ENCODE data around the gene PHF3.
A peak's percentile ranks its signal among the peaks of the same experiment; 100 is the strongest.

PHF3 gene

DNA sequence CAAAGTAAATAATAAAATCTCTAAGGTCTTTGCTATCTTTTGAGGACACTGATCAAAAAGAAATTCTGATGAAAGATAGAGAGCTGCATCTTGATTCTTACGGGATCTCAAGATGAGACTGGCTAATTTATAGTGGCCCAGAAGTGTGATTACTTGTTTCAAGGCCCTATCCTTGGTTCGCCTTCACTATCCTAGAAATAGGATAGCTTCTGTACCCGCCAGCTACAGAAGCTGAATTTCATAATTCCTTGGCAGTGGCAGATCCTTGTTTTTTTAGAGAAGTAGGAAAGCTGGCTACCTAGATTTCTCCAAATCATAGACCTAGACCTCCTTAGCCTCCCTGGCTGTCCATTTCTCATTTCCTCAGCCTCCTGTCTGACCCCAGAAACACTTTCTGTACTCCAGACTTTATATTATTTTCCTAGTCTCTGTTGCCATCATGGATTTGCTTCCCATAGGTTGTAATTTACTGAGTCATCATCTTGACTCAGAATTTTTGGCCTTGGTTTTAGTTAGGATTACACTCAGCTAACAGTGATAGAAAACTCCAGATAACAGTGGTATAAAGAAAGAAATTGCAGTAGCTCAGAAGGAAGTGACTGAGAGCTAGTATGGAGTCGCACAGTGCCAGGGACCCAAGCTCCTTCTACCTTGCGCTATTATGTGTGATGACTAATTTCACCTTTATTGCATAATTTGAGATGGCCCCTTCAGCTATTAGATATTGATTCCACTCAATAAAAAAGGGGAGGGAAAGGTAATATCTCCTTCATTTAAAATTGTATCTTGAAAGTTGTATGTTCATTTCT is 27.7 kb downstream of the PHF3 start:
- DNase-seq (ENCODE audit: low spot score in 2 of 2): no peak
- in situ Hi-C loops (cut with MboI; ENCODE audit: low sequenced_read_pairs): no loop called here

DNA sequence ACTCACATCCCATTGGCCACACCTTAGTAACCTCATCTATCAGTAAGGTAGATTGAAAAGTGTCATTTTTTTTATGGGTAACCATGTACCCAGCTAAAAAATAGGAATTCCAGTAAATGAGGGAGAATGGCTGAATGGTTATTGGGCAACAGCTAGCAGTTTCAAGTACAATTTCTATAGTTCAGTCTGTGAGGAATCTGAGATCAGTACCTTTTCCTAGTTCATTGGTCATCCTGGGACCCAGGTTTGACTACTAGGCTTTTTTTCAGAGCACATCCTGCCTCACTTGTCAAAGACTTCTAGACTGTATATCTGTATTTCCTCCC is 28.3 kb downstream of the PHF3 start:
- in situ Hi-C loops (cut with MboI; ENCODE audit: low sequenced_read_pairs): no loop called here
- no peak overlapping the region for H3K4me3 ChIP-seq
- no peaks in the 10 kb centered on the region; the same call in 1 of the 2 replicates for H3K36me3 ChIP-seq (replicated peaks)
- no peaks in the 10 kb centered on the region for H3K4me1 ChIP-seq
- H3K27me3 ChIP-seq (ENCODE audit: low read depth): no peaks in the 10 kb centered on the region
- DNase-seq (ENCODE audit: low spot score in 2 of 2): no peak
- no peaks in the 10 kb centered on the region for H3K9me3 ChIP-seq

More for the DNA sequence above, 27.7 kb downstream of the PHF3 start:
- Histone ChIP-seq H3K27me3 (ENCODE audit: low read depth) (no peaks in the 10 kb centered on the region), H3K36me3 (replicated peaks) (no peaks in the 10 kb centered on the region; the same call in 1 of the 2 replicates), H3K9me3 (no peaks in the 10 kb centered on the region), H3K4me1 (no peaks in the 10 kb centered on the region), H3K4me3 (no peak overlapping the region)

DNA sequence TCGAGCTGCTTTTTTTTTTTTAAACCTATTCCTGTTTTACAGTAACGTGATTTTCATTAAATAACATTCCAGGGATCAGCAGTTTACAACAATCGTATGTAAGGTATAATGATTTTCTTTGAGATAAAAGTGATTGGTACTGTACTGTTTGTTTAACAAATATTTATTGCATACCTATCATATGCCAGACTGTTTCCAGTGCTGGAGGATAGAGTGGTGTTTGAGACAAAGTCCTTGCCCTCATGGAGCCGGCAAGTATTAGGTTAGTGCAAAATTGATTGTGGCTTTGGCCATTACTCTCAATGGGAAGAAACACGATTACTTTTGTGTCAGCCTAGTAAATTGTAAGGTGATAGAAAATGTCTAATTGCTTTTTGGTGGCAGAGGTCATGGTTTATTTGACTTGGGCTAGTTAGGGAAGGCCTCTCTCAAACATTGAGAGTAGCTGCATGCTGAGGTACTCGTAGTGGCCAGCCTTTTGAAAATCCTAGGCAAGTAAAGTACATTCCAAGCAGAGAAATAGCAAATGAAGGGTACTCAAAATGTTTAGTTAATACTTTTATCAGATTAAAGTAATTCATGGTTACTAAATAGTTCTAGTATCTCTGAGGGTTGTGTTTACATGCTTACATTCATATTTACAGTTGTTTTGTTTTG is 35.6 kb downstream of the PHF3 start:
- Histone ChIP-seq H3K4me3 (no peak overlapping the region), H3K27me3 (ENCODE audit: low read depth) (no peaks in the 10 kb centered on the region), H3K9me3 (no peaks in the 10 kb centered on the region), H3K4me1 (peaks cover 10% of the 10 kb centered on the region), H3K36me3 (replicated peaks) (no peaks in the 10 kb centered on the region; the same call in 1 of the 2 replicates)
- DNase-seq (ENCODE audit: low spot score in 2 of 2): no peak
- in situ Hi-C loops (cut with MboI; ENCODE audit: low sequenced_read_pairs): no loop called here

DNA sequence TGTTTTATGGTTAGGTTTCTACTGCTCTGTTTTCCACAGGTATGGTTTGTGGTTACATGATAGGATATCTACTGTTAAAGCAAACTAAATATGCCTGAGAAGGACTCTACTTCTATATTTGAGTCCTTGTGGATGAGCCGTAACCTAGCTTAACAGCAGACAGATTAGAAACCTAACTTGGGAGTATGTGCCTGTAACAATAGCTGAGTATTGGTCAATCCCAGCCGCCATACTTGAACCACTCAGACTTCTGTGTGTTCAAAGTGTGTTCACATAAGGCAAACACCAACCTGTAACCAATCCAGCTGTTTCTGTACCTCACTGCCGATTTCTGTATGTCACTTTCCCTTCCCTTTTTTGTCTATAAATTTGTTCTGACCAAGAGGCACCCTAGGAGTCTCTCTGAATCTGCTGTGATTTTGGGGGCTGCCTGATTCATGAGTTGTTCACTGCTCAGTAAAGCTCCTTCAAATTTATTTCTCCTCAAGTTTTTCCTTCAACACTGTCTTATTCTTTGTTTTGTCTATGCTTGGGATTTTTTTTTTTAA is 37.1 kb downstream of the PHF3 start:
- no peaks in the 10 kb centered on the region for H3K27me3 ChIP-seq (ENCODE audit: low read depth)
- no peaks in the 10 kb centered on the region; the same call in 1 of the 2 replicates for H3K36me3 ChIP-seq (replicated peaks)
- in situ Hi-C loops (cut with MboI; ENCODE audit: low sequenced_read_pairs): no loop called here
- DNase-seq (ENCODE audit: low spot score in 2 of 2): no peak
- H3K9me3 ChIP-seq: no peaks in the 10 kb centered on the region
- peaks cover 10% of the 10 kb centered on the region for H3K4me1 ChIP-seq
- no peak overlapping the region for H3K4me3 ChIP-seq

DNA sequence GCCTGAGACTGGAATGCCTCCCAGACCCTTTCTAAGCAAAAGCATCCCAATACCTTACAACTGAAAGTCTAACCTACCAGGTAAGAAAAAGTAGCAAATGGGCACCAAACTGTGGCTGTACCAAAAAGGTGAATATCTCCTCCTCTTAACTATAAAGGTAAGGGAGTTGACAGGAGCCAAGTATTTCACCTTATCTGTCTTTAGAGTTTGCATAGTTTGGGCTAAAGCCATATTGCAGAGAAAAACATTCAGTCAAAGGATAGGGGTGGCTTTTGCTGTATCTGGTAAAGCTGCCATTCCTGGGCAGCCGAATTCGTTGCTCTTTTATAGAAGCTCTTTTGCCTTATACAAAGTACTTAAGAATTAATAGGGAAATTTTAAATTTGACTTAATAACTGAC is 38.1 kb downstream of the PHF3 start:
- no peak overlapping the region for H3K4me3 ChIP-seq
- in situ Hi-C loops (cut with MboI; ENCODE audit: low sequenced_read_pairs): no loop called here
- DNase-seq (ENCODE audit: low spot score in 2 of 2): no peak
- no peaks in the 10 kb centered on the region for H3K27me3 ChIP-seq (ENCODE audit: low read depth)
- H3K4me1 ChIP-seq: peaks cover 10% of the 10 kb centered on the region
- no peaks in the 10 kb centered on the region; the same call in 1 of the 2 replicates for H3K36me3 ChIP-seq (replicated peaks)
- no peaks in the 10 kb centered on the region for H3K9me3 ChIP-seq

DNA sequence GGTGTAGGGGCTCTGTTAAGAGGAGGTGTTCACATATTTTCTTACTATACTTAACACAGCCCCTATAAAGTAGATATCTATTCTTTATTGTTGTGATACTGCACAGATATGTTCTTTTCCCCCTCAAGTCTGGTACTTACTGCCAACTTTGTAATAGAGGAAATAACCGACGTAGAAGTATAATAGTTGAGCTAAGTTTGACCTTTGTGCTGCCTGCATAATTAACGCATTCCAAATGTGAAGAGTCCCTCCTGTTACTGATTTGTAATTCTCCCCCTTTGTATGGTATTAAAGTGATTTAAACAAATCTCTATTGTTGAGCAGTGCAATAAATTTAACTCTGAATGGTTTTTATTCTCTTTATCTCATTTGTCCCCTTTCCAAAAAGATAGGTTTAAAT is 39.0 kb downstream of the PHF3 start:
- DNase-seq (ENCODE audit: low spot score in 2 of 2): peak in 1 of 2 experiments; percentile 66
- Histone ChIP-seq H3K9me3 (no peaks in the 10 kb centered on the region), H3K36me3 (replicated peaks) (peaks cover 2% of the 10 kb centered on the region; the same call in 1 of the 2 replicates), H3K4me3 (no peak overlapping the region), H3K27me3 (ENCODE audit: low read depth) (no peaks in the 10 kb centered on the region), H3K4me1 (peaks cover 10% of the 10 kb centered on the region)
- in situ Hi-C loops (cut with MboI; ENCODE audit: low sequenced_read_pairs): no loop called here

DNA sequence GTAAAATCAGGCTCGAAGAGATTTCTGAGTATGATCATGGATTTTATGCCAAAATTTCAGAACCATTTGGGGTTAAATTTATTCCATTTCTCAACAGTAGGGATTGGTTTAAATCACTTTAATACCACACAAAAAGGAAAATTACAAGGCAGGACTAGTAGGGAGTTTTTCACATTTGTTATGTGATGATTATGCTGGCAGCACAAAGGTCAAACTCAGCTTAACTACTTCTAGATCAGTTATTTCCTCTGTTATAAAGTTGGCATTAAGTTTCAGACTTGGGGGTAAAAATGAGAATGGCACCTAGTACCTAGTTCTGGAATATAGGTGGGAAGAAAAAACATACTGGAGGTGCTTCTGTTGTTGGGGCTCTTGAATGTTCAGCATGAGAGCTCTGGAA is 39.5 kb downstream of the PHF3 start:
- Histone ChIP-seq H3K27me3 (ENCODE audit: low read depth) (no peaks in the 10 kb centered on the region), H3K4me1 (peaks cover 10% of the 10 kb centered on the region), H3K4me3 (no peak overlapping the region), H3K36me3 (replicated peaks) (peaks cover 7% of the 10 kb centered on the region), H3K9me3 (no peaks in the 10 kb centered on the region)
- DNase-seq (ENCODE audit: low spot score in 2 of 2): no peak
- in situ Hi-C loops (cut with MboI; ENCODE audit: low sequenced_read_pairs): no loop called here

DNA sequence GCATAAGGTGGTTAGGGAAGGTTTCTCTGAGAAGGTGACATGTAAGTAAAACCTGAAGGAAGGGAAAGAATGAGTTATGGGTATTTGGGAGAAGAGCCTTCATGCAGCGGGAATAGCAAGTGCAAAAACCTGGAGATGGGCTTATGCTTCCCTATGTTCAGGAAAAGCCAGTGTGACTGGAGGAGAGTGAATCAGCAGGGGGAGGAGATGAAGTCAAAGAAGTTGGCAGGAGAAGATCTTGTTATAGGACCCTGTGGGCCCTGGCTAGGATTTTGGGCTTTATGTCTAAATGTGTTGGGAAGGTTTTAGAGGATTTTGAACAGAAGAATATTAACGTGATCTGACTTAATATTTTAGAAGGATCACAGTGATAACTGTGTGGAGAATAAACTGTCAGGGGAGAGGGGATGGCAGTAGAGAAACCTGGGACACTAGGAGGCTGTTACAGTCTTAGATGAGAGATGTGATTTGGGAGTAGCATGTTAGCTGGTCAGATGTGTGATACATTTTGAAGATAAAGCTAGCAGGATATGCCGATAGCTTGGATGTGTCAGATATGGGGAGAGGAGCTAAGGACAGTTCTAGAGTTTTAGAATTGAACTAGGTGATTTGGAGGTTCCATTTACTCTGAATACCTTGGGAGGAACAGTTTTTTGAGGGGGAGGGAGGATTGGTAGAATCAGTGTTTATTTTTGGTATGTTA is 41.0 kb downstream of the PHF3 start:
- in situ Hi-C loops (cut with MboI; ENCODE audit: low sequenced_read_pairs): no loop called here
- Histone ChIP-seq H3K27me3 (ENCODE audit: low read depth) (no peaks in the 10 kb centered on the region), H3K4me3 (no peak overlapping the region), H3K36me3 (replicated peaks) (peaks cover 7% of the 10 kb centered on the region), H3K4me1 (peaks cover 10% of the 10 kb centered on the region), H3K9me3 (no peaks in the 10 kb centered on the region)
- no peak for DNase-seq (ENCODE audit: low spot score in 2 of 2)

DNA sequence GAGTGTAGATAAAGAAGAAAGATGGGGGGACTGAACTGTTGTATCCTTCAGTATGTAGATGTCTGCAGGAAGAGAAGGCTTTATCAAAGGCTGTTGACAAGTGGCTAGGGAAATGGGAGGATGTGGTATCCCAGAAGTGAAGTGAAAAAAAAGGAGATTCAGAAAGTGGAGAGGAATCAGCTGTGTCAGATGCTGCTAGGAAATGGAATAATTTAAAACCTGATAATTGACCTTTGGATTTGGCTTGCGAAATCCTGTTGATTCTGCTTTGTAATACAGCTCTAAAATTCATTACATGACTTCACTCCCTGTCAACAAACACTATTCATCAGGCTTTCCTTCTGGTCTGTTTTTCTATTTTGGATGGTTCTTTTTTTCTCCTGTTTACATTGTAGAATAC is 41.7 kb downstream of the PHF3 start:
- H3K27me3 ChIP-seq (ENCODE audit: low read depth): no peaks in the 10 kb centered on the region
- no peaks in the 10 kb centered on the region for H3K9me3 ChIP-seq
- DNase-seq (ENCODE audit: low spot score in 2 of 2): no peak
- no peak overlapping the region for H3K4me3 ChIP-seq
- in situ Hi-C loops (cut with MboI; ENCODE audit: low sequenced_read_pairs): no loop called here
- peaks cover 7% of the 10 kb centered on the region for H3K36me3 ChIP-seq (replicated peaks)
- peaks cover 10% of the 10 kb centered on the region for H3K4me1 ChIP-seq

DNA sequence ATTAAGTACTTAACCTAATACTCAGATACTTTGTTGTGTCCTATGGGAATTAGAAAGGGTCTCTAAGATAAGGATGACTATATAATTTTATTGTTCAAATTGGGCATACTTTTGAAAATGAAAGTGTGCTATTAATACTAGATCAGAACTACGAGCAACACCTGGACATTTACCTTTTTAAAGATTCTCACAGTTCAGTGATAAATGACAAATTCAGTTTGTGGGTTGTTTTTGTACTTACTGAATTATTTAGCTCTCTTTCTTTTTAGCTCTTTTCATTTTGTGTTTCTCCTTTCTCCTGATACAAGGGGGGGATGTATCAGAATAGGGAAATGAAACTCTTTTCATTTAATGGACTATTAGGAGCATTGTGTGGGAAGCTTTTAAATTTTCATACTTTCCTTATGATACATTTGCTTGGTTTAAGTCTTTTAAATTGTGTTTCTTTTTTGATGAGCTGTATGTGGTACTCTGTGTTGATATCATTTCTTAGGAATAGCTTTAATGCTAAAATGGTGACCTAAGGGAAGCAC is 47.5 kb downstream of the PHF3 start:
- Histone ChIP-seq H3K36me3 (replicated peaks) (peaks cover 22% of the 10 kb centered on the region), H3K27me3 (ENCODE audit: low read depth) (no peaks in the 10 kb centered on the region), H3K9me3 (no peaks in the 10 kb centered on the region), H3K4me3 (no peak overlapping the region), H3K4me1 (no peaks in the 10 kb centered on the region)
- in situ Hi-C loops (cut with MboI; ENCODE audit: low sequenced_read_pairs): no loop called here
- DNase-seq (ENCODE audit: low spot score in 2 of 2): no peak

DNA sequence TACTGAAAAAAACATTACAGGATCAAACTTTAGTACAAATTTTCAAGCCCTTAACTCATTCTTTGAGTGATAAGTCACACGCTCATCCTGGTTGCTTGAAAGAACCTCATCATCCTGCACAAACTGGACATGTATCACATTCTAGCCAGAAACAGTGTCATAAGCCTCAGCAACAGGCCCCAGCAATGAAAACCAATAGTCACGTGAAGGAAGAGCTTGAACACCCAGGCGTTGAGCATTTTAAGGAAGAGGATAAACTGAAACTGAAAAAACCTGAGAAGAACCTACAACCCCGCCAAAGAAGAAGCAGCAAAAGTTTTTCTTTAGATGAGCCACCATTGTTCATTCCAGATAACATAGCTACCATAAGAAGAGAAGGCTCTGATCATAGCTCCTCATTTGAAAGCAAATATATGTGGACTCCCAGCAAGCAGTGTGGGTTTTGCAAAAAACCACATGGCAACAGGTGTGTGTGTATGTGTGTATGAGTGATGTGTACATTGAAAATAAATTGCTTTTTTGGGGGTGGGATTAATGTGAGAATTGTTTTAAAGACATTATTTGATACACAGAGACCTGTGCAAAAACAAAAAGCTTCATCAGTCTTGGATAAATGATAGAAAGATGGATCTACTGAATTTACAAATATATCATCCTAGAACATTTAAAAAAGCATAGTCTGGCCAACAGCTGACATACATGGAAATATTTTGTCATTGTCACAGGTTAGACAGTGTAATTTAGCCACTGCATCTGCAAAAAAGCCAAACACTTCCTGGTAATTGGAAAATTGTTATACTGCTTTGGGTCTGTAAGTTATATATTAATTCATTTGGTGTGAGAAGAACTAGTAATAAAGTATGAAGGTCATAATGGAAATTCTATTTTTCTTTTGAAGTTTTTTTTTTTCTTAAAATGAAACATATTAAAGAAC is 50.1 kb downstream of the PHF3 start:
- no peaks in the 10 kb centered on the region for H3K9me3 ChIP-seq
- no peaks in the 10 kb centered on the region for H3K27me3 ChIP-seq (ENCODE audit: low read depth)
- H3K4me1 ChIP-seq: no peaks in the 10 kb centered on the region
- H3K36me3 ChIP-seq (replicated peaks): peaks cover 15% of the 10 kb centered on the region
- DNase-seq (ENCODE audit: low spot score in 2 of 2): no peak
- H3K4me3 ChIP-seq: no peak overlapping the region
- in situ Hi-C loops (cut with MboI; ENCODE audit: low sequenced_read_pairs): no loop called here

DNA sequence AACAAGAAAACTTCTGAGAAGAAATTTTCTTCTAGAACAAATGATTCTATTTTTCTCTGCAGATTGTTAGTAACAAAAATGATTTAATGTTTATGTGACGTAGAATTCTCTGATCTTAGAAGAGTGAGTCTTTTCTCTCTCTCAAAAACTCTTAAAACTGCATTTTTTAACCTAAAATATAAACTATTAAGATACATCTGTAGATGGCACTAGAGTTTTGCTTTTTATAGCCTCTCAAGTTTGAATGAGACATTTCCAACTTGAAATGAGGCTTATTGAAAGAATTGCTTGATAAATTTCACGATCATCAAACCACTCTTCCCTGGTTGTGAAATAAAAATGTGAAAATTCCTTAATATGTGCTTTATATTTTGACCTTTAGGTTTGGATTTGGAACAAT is 53.8 kb downstream of the PHF3 start:
- H3K36me3 ChIP-seq (replicated peaks): peaks cover 12% of the 10 kb centered on the region
- DNase-seq (ENCODE audit: low spot score in 2 of 2): no peak
- in situ Hi-C loops (cut with MboI; ENCODE audit: low sequenced_read_pairs): no loop called here
- no peaks in the 10 kb centered on the region for H3K27me3 ChIP-seq (ENCODE audit: low read depth)
- no peak overlapping the region for H3K4me3 ChIP-seq
- H3K4me1 ChIP-seq: no peaks in the 10 kb centered on the region
- no peaks in the 10 kb centered on the region for H3K9me3 ChIP-seq

DNA sequence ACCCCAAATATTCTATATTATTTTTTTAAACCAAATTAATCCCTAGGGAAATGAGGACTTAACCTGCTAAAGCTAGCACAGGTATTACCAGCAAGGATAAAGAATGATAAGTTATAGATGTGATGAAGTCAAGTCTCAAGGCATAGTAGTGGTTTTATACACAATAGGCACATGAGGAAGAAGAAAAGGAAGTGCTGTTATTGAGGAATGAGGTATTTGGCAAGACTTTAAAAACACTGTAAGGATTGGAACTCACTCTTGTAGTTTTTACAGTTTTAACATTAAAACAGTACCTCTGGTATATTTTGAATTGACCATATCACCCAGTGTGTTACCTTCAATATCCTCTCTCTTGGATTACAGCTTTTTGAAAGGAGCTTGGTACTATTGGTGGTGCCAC is 54.6 kb downstream of the PHF3 start:
- no peaks in the 10 kb centered on the region for H3K9me3 ChIP-seq
- H3K36me3 ChIP-seq (replicated peaks): peaks cover 4% of the 10 kb centered on the region
- DNase-seq (ENCODE audit: low spot score in 2 of 2): no peak
- in situ Hi-C loops (cut with MboI; ENCODE audit: low sequenced_read_pairs): no loop called here
- H3K27me3 ChIP-seq (ENCODE audit: low read depth): no peaks in the 10 kb centered on the region
- H3K4me3 ChIP-seq: no peak overlapping the region
- no peaks in the 10 kb centered on the region for H3K4me1 ChIP-seq

All from HAP-1 (cell line).